TTC549 (cell line): ENCODE data around the gene C9orf152.

ENCODE experiments used
- FAIRE-seq: peaks from 2 replicates; lab custom pipeline; 2012; peaks lifted over from hg19 to GRCh38; lab: Jason Lieb, UNC

Gene C9orf152

DNA sequence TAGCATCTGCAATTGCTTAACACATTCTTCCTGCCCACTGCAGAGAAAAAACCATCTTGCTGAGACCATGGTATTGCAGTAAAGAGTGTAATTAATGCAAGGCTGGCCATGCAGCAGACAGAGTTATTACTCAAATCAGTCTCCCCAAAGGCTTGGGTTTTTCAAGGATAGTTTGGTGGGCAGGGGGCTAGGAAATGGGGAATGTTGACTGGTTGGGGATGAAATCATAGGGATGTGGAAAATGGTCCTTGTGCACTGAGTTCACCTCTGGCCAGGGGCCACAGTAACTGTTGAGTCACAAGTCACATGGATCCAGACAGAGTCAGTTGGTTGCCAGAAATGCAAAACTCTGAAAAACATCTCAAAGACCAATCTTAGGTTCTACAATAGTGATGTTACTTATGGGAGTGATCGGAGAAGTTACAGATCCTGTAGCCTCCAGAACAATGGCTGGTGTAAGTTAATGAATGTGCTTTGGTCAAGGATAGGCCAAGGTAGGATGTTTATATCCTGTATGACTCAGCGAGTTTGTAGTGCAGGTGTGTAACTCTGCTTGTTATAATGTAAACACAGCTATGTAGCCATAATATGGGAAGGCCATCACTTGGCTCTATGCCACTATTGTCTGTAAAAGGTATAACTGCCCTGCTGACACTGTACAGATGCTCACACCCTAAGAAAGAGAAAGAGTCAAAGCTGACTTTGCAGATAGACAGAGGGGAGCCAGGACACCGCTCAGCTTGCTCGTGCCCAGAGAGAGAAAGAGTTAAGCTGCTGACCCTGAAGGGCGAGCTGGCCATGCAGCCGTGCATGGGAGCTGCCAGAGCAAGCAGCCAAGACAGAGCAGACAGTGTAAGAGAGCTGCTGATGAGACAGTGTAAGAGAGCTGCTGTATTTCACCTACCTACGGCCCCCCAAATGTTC is 27.2 kb downstream of the C9orf152 start:
- FAIRE-seq, result no peak

DNA sequence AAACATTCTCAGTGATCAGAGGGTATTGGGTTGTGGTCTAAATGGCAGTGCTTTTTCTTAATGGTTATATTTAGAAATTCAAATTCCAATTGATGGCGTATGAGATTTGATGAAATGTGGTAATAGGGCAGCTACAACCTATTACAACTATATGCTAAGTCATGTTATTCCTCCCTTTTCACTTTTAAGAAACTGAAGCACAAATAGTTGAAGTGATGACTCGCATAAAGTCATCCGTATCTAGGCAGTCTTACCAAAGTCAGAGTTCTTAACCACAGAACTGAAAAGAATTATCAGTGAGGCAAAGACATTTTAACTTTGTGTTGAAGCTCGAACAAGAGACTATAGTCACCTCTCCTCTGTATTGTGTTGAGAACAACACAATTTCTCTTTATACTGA is 28.2 kb downstream of the C9orf152 start:
- no peak for FAIRE-seq

DNA sequence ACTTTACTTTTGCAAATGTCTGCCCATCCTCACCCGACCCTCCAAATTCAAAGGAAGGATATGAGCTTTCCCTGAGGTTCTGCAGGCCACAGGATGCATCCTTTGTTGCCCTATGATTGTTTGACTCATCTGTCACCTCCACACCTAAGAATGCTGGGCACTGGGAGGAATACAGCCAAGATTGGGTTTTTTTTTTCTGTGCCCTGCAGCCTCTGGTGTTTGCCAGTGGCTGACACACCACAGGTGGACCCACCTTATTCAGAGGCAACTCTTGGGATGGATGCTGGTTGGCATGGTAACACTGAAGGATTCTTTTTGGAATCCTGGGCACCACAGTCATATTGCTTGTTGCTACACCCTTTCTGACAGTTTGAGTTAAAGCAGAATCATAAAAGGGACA is 29.7 kb downstream of the C9orf152 start:
- no peak for FAIRE-seq

DNA sequence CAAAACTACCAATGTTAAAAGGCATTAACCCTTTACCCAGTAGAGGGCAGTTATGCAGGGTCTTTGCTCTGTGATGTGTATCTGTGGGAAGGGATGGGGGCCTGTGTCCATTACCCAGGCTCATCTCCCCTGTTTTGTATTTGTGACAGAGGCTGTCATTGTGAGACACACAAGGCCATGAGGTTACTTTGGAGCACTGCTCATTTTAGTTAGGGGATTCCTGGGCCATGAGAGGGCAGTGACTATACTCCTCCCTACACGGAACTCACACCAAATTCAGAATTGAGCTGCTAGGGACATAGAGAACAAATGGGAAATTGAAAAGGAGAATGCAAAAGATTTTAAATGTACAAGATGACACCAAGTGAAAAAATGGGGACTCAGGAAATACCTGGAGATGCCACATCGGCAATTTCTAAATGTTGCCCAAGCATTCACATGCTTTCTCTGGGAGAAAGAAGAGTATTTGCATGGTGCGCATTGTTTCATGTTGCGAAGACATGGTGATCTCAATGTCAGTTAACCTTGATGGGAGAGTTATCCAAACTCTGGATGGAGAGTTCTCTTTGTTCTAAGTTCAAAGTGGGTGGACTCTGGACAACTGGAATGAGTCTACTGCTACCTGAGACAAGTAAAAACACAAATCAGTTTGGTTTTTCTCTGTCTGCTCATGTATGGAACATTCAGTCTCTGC is 32.5 kb downstream of the C9orf152 start:
- FAIRE-seq, result no peak

DNA sequence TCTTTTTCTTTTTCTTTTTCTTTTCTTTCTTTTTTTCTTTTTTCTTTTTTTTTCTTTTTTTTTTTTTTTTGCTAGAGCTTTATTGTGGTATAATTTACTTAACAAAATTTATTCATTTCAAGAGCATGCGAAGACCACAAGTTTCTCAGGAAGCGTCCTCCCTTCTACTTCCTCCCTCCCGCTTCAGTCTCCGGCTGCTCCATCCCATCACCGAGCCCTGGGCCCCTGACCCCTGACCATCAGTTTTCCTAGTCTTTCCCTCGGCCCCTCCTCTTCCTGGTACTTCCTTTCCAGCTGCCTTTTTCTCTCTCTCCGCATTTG is 34.7 kb downstream of the C9orf152 start:
- no peak for FAIRE-seq

DNA sequence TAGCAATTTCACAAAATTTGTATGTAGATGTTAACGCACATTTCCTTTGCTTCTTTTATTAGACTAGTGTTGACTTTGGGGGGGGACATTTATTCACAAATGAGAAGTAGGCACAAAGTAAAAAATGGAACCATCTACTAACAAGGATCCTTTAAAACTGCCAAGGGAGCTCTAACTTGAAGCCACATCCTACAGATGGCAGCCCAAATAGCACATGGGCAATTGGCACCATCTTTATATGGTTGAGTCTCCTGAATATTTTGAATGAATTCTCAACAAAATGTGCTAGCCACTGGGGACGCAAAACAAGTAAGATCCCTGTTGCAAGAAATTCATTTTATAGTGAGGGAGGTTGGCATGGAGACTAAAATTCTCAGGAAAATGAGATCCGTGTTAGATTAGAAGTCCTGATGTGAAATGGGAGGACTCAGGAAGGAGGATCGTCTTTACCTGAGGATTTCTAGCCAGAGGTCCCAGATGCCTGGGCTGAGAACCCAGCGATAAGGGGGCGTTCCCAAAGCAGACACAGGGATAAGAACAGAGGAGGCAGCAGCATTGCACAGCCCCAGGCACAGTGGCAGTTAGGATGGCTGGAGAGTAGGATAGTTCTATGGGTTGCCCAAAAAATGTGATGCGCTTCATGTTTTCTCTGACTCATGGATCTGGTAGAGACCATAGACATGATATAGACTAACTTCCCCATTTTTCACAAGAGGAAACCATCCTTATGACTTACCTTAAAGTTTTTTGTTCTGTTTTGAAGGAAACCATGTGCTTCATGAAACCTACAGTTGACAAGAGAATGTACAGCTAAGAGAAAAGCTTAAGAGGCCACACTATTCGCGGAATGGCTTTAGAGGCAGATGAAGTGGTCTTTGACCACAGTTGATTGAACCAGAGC is 37.4 kb downstream of the C9orf152 start:
- FAIRE-seq, result no peak

DNA sequence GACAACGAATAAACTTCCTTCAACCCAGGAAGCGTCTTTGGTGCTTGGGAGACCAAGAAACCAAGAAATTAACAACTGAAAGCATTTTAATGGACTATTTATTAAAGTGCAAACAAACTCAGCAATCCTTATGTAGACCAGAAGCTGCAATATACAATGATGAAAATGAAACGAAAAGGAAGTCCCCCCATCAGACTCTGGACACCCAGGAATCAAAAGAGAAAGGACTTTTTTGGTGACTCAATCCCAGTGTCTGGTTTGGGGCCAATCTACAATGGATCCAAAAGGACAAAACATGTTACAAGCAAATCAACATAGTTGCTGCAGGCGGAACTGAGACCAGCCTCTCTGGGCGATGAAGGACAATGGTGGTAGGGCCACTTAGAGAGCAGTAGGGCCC is 39.5 kb downstream of the C9orf152 start:
- no peak for FAIRE-seq

DNA sequence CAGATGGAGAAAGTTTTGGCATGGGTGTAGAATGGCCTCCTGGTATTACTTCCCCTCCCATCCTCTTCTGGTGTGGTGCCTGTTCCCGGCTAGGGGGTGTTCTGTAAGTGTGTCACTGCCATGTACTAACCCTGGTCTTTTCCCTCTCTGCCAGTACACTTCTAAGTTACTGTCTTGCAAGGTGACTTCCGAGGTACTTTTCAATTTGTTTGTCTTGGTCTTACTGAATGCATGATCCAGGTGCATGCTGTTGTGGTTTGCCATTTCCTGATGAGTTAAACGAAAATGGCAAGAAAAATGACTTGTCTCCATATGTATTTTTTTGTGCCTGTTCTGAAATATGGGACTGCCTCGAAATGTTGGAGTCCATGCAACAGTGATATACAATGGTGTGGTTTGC is 46.0 kb downstream of the C9orf152 start:
- FAIRE-seq, result no peak

DNA sequence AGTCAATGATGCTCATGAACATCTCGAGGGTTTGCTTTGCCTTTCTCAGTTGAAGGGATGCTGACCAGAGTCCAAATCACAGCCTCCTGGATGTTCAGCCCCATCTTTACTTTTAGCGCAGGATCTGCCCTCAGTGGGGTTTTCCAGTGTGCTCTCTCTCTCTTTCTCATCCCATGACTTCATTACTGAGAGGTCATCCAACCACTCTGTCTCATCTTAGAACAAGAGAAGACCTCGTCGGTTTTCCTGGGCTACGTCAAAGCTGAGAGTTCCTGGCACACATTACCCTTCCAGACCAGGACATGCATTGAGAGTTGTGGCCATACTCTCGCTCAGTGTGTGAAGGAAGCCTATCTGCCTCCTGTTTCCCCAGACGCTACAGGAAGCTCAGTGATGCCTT is 47.3 kb downstream of the C9orf152 start:
- no peak for FAIRE-seq

DNA sequence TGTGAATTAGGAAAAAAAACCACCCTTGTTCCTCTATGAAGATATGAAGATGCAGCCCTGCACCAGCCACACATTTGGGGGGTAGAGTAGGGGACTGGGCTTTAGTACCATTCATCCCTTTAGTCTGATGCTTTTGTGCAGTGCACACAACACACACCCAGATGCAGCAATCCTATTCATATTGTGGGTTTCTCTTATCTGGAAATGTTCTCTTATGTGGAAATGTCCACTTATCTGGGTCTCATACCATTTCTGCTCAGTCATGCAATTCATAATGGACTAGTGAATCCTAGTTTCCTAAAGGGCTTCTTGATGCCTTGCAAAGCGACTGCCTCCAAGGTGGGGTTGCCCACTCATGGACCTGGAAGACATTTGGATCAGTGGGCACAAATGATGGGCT is 47.8 kb downstream of the C9orf152 start:
- no peak for FAIRE-seq

DNA sequence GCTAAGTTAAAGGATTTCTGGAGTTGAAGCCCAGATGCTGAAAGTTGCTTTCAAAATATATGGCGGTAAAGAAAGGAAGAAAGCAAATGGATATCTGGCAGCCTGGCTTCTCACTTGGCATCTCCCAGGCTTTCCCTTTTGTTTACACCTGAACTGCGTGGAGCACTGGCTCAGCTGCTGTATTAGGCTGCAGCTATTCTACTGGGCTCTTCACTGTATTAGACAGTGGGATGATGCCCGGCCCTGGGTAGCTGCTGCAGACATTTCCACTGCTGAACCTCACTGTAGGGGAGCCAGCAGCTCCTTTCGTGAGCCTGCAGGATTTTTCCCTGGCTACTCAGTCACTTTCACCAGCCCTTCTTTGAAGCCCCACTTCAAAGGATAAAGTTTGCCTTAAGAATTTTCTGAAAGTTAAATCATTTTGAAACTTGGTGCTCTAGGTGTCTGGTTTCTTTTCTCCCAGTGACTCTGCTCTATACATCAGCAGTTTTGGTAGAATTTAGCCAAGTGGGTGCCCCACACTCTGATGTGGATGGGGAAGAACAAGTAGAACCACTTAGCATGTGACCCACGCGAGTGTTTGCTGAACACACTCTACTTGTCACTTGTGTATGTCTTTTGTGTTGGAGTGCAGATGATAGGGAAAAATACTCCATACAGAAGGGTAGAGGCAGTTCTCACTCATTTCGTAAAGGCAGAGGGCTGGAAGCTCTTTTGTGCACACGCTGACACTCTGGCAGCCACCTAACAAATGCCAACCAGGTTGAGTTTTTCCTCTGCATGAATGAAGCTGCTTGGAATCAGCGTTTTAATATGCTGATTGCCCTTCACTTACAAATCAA is 49.9 kb downstream of the C9orf152 start:
- FAIRE-seq, result no peak

DNA sequence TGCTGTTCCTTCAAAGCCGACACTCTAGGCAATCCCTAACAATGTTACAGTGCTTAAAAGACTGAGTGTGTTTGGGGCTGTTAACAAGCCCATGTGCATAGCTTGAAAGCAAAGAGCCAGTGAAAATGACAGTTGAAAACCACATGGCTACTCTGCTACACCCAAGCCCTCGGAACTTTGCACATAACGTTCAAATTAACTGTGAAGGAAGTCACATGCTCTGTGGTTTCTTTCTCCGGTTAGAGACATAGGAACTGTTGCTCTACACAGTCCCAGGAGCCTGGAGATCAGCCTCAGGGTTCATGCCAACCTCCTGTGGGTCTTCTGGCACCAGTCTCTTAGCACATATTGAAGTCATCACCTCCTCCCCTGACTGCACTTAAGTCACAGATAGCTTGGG is 51.1 kb downstream of the C9orf152 start:
- no peak for FAIRE-seq

DNA sequence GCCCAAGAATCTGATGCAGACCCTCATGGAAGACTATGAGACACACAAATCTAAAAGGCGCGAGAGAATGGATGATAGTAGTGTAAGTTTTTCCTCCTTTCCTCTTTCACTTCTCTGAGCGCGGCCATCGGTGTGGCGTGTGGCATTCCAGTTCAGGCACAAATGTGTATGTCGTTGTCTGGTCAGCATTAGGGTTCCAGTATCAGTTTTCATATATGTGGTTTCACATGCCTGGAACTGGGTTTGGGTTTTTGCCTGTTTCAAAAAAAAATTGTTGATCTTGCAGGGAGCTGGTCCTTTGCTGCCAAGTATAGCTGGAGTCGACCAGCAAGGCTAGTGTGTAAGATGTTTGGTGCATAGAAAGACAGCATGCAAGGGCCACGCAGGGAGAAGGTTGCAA is 51.5 kb downstream of the C9orf152 start:
- FAIRE-seq, result no peak

DNA sequence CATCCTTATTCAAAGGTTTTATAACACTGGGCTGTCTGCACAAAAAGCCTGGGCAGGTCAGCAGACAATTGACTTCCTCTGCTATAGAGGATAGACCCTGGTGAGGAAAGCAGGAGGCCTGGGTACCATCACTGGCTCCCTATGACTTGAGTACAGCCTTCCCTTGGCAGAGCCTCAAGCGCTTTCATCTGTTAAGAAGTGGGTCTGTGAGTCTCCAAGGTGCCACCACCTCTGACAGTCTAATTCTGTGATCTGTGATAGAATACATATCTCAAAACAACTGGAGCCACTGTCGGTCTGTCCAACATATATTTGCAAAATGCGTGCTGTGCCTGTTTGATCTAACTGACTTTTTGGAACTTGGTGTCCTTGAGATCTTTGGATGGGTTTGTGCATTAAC is 52.2 kb downstream of the C9orf152 start:
- no peak for FAIRE-seq

DNA sequence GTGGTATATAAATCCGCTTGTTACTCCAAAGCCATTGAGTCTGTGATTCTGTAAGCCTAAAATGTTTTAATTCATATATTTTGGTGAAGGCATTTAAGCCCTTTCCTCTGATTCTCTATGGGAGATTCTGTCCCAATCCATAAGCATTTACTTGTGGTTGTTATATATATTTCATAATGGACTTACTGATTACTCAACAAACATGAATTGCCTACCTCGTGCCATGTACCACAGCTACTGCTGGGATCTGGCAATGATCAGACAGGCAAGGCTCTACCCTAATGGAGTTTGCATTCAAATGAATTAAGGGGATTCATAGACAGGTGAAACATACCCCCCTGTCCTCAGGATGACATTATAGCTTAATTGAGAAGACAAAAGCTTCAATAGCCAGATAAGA is 54.5 kb downstream of the C9orf152 start:
- no peak for FAIRE-seq

DNA sequence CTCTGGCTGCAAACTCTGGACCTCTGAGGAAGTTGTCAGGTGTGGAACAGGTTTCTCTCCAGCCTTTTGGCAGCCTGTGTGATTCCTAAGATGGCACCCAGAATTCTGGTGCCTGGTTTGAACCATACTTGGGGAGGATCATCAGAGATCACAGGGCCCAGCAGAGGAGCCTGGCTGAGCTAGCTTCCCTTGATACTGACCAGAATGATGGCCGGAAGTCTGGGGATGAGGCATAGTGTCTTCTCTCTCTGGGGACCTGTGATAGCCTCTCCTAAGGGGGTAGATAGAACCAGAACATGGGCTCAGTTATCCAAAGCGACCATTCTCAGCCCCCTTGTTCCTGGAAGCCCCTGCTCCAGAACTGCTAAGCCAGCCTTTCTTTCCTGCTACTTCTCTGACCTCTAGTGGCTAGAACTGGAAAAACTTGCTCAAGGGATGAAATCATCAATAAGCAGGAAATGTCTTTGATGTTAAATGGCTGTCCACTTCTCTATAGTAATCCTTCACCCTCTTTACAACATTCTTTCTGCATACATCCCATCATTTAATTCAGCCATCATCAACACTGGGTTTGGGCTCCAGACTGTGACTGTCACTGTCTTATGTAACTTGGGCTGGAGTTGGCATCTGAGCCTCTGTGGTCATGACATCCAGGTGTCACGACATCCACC is 55.1 kb downstream of the C9orf152 start:
- FAIRE-seq, result no peak
